Measurements from ENCODE around the gene POU5F1.
"Not testable (repeated sequence)": the region's sequence is repeated elsewhere in the genome, so short reads cannot be mapped to it uniquely, and the experiment has no call there.

The POU5F1 gene

DNA sequence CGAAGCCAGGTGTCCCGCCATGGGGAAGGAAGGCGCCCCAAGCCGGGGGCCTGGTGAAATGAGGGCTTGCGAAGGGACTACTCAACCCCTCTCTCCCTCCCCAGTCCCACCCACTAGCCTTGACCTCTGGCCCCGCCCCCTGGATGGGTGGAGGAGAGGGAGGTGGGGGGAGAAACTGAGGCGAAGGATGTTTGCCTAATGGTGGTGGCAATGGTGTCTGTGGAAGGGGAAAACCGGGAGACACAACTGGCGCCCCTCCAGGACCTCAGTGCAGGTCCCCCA lies at the start of gene POU5F1:
Gene POU5F1, minus strand, starts transcription at position 83 of the 282 bp plus-strand sequence. Its CDS starts 62 bp downstream, at position 21.
- DNase-seq (ENCODE audit: low read depth in 1 of 2, low spot score in 1 of 2): no peak
- TF ChIP-seq JUND (IDR thresholded peaks at IDR 0.05; ENCODE audit: low read depth): no peak
- in situ Hi-C loops (cut with HindIII; ENCODE audit: low pct_unique_long_range_greater_than_20kb, low sequenced_read_pairs): no loop called here

DNA sequence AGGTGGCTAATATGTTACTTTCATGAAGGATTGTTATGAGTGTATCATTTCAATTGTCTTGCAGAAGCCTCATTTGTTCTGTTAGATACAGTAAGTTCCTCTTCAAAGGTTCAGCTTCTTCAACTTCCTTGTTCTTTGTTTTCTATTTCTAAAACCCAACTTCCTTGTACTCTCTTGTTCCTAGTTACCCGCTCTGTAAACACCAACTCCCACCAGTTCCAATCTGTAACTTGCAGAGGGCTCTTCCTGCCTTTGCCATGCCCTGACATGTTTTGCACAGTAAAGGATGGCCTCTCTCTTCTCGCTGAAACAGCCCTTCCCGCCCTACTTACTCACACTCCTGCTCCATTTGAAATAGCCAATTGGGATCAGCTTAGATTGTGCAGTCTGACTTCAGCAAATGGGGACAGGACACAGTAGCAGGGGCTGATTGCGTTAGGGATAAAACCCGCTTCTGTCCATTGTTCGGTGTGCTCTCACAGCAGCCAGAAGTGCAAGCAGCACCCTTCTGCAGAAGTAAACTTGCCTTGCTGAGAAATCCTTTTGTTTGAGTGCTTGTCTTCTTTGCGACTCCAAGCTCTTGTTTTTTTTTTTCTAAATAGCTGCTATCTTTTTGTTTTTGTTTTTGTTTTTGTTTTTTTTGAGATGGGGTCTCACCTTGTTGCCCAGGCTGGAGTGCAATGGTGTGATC lies 45.9 kb upstream of the POU5F1 start:
- DNase-seq (ENCODE audit: low read depth in 1 of 2, low spot score in 1 of 2): no peak
- in situ Hi-C loops (cut with HindIII; ENCODE audit: low pct_unique_long_range_greater_than_20kb, low sequenced_read_pairs): no loop called here
- TF ChIP-seq JUND (IDR thresholded peaks at IDR 0.05; ENCODE audit: low read depth): no peak

DNA sequence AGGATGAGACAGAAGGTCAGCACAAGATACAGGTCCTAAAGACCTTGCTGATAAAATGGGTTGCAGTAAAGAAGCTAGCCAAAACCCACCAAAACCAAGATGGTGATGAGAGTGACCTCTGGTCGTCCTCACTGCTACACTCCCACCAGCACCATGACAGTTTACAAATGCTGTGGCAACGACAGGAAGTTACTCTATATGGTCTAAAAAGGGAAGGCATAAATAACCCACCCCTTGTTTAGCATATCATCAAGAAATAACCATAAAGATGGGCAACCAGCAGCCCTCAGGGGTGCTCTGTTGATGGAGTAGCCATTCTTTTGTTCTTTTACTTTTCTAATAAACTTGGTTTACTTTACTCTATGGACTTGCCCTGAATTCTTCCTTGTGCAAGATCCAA lies 44.7 kb upstream of the POU5F1 start:
- in situ Hi-C loops (cut with HindIII; ENCODE audit: low pct_unique_long_range_greater_than_20kb, low sequenced_read_pairs); DNase-seq (ENCODE audit: low read depth in 1 of 2, low spot score in 1 of 2): not testable (repeated sequence)

DNA sequence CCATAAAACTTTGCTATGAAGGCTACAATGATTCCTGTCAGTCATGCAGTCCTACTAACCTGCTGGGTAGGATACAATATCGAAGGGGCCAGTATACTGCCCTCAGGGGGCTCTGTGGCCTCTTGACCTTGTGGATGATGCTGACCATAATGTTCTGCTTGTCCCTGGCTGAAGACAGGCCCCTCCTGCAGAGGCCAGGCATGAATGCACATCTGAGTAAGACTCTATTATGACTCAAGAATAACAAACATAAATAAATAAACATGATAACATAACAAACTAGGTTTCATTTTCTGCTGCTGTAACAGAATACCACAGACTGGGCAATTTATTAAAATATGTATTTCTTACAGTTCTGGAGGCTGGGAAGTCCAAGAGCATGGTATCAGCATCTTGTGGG lies 44.0 kb upstream of the POU5F1 start:
- in situ Hi-C loops (cut with HindIII; ENCODE audit: low pct_unique_long_range_greater_than_20kb, low sequenced_read_pairs): no loop called here

GRCh38 chr6:31210741-31211532 lies 40.5 kb upstream of the POU5F1 start:
- in situ Hi-C loops (cut with HindIII; ENCODE audit: low pct_unique_long_range_greater_than_20kb, low sequenced_read_pairs): no loop called here
- no peak for TF ChIP-seq JUND (IDR thresholded peaks at IDR 0.05; ENCODE audit: low read depth)
- DNase-seq (ENCODE audit: low read depth in 1 of 2, low spot score in 1 of 2): no peak

More for the DNA sequence above, 44.0 kb upstream of the POU5F1 start:
- DNase-seq (ENCODE audit: low read depth in 1 of 2, low spot score in 1 of 2): no peak
- no peak for TF ChIP-seq JUND (IDR thresholded peaks at IDR 0.05; ENCODE audit: low read depth)

DNA sequence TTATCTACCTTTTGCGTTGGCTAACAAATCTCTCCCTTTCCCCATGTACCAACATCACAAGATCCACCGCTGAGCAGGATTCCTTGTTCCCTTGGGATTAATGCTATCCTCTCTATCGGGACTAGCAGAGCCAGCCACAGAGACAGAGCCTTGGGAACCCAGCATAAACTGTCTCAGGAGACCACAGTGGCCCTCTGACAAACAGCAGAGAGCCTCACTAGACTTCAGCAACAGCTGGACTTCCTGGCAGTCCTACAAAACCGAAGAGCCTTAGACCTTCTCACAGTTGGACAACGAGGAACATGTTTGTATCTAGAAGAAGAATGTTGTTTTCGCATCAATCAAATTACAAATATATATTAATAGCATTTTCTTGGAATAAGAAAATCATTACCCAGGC lies 39.6 kb upstream of the POU5F1 start:
- in situ Hi-C loops (cut with HindIII; ENCODE audit: low pct_unique_long_range_greater_than_20kb, low sequenced_read_pairs): no loop called here
- TF ChIP-seq JUND (IDR thresholded peaks at IDR 0.05; ENCODE audit: low read depth): no peak
- no peak for DNase-seq (ENCODE audit: low read depth in 1 of 2, low spot score in 1 of 2)

DNA sequence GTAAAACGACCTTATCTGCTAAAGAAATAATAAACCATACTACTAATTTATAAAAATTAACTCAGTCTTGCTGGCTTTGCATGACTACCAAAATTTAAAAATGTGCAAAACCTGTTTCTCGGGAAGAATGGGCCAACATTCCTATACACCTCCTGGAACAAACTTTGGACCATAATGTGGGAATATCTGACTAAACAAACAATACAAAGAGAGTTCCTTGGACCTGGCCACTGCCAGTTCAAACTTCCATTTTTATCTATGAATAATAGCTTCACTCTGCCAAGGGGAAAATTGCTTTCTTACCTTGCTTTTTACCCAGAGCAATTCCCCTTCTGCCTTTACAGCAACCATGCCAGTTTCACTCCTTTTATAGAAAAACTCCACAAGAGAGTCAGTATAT lies 38.7 kb upstream of the POU5F1 start:
- in situ Hi-C loops (cut with HindIII; ENCODE audit: low pct_unique_long_range_greater_than_20kb, low sequenced_read_pairs): no loop called here
- no peak for TF ChIP-seq JUND (IDR thresholded peaks at IDR 0.05; ENCODE audit: low read depth)
- DNase-seq (ENCODE audit: low read depth in 1 of 2, low spot score in 1 of 2): peak in 1 of 2 experiments; percentile 53

DNA sequence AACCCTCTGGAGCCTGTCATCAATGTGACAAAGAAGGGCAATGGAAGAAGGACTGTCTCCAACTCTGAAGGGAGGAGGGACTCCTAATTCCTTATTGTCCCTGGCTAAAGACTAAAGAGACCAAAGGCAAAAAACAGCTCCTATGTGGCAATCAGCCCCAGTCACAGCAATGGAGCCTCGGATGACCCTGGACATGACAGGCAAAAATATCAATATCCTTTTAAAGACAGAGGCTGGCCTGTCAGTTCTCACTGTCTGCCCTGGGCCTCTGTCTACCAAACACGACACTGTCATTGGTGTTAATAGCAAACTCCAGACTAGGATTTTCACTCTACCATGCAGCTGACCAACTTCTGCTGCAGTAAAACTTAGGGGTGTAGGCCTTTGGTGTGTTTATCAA lies 38.0 kb upstream of the POU5F1 start:
- in situ Hi-C loops (cut with HindIII; ENCODE audit: low pct_unique_long_range_greater_than_20kb, low sequenced_read_pairs): no loop called here
- no peak for DNase-seq (ENCODE audit: low read depth in 1 of 2, low spot score in 1 of 2)
- no peak for TF ChIP-seq JUND (IDR thresholded peaks at IDR 0.05; ENCODE audit: low read depth)

DNA sequence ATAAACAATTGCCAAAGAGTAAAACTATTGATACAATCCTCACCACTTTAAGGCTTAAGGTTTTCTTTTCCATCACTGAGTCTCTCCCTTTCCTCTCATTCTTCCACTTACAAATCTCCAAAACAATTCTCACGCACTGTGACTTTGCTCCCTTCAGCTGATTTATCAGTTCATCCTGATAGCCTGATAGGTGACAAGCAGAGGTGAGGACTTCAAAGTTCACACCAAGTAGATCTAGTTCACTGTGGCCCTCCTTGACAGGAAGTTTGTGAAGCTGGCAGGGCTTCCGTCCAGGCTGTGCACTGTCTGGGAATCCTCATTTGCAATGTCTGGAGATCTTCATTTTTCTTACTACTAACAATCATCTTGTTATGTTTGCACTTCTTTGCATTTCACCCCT lies 35.2 kb upstream of the POU5F1 start:
- in situ Hi-C loops (cut with HindIII; ENCODE audit: low pct_unique_long_range_greater_than_20kb, low sequenced_read_pairs): no loop called here
- no peak for DNase-seq (ENCODE audit: low read depth in 1 of 2, low spot score in 1 of 2)
- TF ChIP-seq JUND (IDR thresholded peaks at IDR 0.05; ENCODE audit: low read depth): no peak

DNA sequence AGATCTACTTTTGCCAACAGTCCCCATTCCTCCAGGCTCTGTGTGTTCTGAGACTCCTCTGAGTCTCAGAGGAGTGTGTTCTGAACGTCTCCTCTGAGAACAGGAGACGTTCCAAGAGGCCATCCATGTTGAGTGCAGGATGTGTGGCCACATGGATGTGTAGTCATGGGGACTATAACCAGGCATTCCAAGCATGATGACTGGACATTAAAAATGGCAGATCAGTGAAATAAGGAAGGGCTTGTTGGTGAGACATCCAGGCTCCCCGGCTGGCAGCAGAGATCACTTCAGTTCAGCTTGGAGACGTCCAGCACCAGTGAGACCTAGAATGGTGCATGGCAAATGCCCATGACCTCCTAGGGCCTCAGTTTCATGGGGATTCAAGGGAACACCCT lies 34.3 kb upstream of the POU5F1 start:
- in situ Hi-C loops (cut with HindIII; ENCODE audit: low pct_unique_long_range_greater_than_20kb, low sequenced_read_pairs): no loop called here
- no peak for TF ChIP-seq JUND (IDR thresholded peaks at IDR 0.05; ENCODE audit: low read depth)
- no peak for DNase-seq (ENCODE audit: low read depth in 1 of 2, low spot score in 1 of 2)

DNA sequence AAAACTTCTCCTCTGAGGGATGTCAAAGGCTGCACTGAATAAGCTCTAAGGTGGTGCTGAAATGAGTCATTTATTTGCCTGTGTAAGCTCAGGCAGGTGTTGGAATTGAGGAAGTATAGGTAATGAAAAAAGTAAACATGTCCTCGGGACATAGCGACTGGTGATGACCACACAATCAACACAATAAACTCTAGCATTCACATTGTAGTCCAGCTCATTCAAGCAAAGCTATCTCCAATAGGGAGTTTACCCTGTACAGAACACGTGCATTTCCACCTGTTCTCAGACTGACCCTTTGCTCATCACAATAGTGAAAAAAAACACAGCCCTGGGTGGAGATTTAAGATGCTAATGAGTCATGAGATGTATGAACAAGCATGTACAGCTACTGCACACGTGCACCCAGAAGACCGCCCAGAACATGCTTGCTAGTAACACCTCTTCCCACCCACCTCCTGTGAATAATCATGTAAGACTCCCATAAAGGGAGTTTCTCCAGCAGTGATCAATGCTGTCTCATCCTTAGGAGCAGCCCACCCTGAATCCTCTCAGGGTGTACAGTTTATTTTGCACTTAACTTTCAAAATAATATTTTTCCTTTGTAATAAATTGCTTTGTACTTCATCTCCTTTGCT lies 33.0 kb upstream of the POU5F1 start:
- peak; percentile 52 to 97 for DNase-seq (ENCODE audit: low read depth in 1 of 2, low spot score in 1 of 2)
- in situ Hi-C loops (cut with HindIII; ENCODE audit: low pct_unique_long_range_greater_than_20kb, low sequenced_read_pairs): no loop called here
- TF ChIP-seq JUND (IDR thresholded peaks at IDR 0.05; ENCODE audit: low read depth): peak; percentile 96

DNA sequence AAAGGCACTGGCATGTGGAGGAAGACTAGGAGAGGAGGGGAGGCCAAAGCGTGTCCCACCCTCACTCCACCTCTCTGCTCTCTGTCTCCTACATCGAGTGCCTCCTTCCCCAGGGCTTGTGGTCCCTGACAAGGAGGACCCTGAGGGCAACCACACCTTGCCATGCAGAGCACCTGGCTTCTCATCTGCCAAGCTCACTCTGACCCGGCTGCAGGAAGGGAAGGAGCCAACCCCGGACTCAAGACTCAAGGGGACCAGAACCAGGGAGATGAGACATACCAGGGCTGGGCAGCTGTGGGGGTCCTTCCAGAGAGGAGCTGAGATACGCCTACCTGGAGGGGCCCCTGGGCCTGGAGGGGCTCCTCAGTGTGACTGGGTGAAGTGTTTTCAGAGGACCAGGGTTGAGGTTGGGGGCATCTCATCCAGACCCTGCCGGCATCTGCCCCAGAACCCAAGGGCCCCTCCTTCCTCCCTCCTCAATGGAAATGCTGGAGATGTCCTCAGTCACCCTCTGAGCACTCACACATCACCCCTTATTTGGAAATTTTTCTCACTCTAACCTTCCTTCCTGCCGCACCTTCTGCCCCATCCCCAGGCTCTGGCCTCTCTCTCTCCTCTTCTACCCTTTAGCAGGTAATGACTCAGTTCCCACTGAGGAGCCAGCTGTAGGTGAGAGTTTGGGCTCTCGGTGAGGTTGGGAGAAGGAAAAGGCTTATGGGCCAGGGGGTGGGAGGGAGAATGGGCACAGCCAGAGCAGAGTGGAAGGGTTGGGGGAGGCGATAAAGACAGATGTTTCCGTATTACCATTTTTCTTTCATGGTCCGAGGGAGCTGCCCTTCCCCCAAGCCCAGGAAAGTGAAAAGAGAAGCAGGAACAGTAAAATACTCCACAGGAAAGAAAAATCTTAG lies 32.0 kb upstream of the POU5F1 start:
- no peak for TF ChIP-seq JUND (IDR thresholded peaks at IDR 0.05; ENCODE audit: low read depth)
- in situ Hi-C loops (cut with HindIII; ENCODE audit: low pct_unique_long_range_greater_than_20kb, low sequenced_read_pairs): no loop called here
- no peak for DNase-seq (ENCODE audit: low read depth in 1 of 2, low spot score in 1 of 2)

DNA sequence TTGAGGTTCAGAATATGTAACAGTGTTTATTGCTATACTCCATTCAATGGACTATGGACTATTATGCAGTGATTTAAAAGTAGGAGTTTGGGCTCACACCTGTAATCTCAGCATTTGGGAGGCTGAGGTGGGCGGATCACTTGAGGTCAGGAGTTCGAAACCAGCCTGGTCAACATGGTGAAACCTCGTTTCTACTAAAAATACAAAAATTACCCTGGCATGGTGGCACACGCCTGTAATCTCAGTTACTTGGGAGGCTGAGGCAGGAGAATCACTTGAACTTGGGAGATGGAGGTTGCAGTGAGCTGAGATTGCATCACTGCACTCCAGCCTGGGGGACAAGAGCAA lies 28.6 kb upstream of the POU5F1 start:
- in situ Hi-C loops (cut with HindIII; ENCODE audit: low pct_unique_long_range_greater_than_20kb, low sequenced_read_pairs); DNase-seq (ENCODE audit: low read depth in 1 of 2, low spot score in 1 of 2): not testable (repeated sequence)
